ENCODE measurements around the gene ENTPD2.
"Not testable (repeated sequence)": the region's sequence is repeated elsewhere in the genome, so short reads cannot be mapped to it uniquely, and the experiment has no call there.

ENTPD2 gene

GRCh38 chr9:137015540-137015930 lies 38.3 kb downstream of the ENTPD2 start:
- no peak for DNase-seq (ENCODE audit: low read depth)

- DNase-seq (ENCODE audit: low read depth), result no peak
Observed at GRCh38 chr9:137014776-137015539, 38.9 kb downstream of the ENTPD2 start.

DNA sequence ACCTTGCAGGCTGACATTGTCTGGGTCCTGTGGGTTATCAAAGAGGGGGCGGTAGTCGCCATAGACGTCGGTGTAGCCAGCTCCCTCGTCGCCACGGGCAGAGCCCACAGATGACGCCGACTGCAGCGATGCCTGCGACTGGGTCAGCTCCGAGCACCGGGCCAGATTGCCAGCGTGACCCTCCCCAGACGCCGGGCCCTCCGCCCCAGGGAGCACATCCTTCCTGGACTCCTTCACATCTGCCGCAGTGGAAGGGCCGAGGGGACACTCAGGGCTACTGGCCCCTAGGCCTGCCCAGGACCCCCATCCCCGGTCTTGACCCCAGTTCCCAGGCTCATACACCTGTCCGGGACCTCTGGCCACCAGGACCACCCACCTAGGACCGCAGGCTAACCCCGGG lies 39.7 kb downstream of the ENTPD2 start:
- no peak for DNase-seq (ENCODE audit: low read depth)

GRCh38 chr9:137013571-137013940 lies 40.3 kb downstream of the ENTPD2 start:
- DNase-seq (ENCODE audit: low read depth), result no peak

GRCh38 chr9:137012694-137013570 lies 40.9 kb downstream of the ENTPD2 start:
- DNase-seq (ENCODE audit: low read depth), result no peak

DNA sequence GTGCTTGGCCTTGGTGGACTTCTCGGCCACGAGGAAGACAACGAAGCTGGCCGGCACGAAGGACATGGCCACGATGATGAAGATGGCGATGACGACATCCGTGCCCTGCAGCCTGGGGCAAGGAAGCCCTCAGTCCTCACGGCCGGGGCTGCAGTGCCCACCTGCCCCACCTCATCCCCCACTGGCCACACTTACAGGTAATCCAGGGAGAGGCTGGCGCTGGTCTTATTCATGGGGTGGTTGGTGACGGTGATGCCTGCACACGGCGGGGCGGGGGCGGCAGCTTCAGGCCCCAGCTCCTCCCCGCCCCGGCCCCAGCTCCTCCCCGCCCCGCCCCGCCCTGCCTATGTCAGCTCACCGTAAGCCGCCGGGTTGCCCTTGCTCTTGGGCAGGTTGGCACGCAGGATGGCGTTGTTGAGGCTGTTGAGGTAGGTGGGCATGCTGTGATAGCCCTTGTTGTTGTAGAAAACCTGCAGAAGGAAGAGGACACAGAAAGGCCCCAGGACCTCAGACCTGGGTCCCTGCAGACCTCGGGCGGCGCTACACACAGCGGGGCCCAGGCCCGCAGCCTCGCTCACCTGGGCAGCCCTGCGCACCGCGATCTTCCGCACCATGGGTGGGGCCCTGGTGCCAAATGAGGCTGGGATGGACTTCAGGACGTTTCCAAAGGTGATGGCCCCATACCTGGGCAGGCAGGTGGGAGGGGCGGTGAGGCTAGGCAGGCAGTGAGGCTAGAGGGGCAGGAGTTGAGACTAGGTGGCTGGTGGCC lies 41.8 kb downstream of the ENTPD2 start:
- DNase-seq (ENCODE audit: low read depth), result no peak

- no peak for DNase-seq (ENCODE audit: low read depth)
Observed at GRCh38 chr9:137011156-137011555, 42.7 kb downstream of the ENTPD2 start.

DNA sequence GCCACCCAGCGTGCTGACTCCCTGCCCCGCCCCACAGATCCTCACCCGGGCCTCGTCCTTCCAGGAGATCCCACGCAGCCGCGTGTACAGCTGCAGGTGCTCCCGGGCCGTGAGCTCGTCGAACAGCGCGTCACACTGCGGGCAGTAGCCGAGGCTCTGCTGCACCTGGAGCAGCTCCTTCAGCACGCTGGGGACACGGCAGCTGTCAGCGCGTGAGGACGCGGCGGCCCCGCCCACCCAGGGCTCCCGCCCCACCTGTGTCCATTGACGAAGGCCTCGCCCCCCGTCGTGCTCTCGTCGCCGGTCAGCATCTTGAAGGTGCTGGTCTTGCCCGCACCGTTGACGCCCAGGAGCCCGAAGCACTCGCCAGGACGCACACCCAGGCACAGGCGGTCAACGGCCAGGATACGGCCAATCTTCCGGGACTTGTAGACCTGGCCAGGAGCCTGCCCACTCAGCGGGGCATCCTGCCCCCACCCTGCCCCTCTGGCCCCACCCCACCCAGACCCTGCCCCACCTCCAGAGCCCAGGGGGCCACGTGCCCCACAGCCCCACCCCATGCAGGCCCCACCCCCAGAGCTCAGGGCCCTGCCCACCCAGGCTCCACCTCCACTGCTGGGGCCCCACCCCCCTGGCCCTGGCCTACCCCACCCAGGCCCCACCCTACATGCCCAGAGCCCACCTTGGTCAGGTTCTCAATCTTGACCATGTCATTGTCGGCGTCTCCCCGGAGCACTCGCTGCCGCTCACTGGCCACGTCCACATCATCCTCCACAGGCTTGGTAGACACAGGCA lies 43.7 kb downstream of the ENTPD2 start:
- DNase-seq (ENCODE audit: low read depth), result no peak

GRCh38 chr9:137009217-137009616 lies 44.6 kb downstream of the ENTPD2 start:
- no peak for DNase-seq (ENCODE audit: low read depth)

GRCh38 chr9:137008312-137008711 lies 45.5 kb downstream of the ENTPD2 start:
- no peak for DNase-seq (ENCODE audit: low read depth)

DNA sequence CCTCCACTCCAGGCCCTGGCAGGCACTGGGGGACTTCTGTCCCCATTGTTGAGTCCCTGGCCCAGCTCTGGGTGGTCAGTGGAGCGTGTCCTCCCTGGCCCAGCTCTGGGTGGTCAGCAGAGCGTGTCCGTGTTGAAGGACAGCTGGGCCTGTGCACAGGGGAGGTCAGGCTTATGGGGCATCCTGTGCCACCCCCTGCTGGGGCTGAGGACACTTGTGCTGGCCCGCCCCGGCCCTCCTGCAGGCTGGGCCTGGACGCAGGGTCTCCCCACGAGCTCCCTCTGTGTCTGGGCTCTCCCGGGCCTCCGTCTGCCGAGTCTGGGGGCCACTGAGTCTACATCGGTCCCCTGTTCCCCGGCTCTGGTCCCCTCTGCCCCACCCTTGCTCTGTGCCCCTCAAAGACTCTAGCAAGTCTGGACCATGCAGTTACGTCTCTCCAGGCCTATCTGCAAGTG lies 46.0 kb downstream of the ENTPD2 start:
- no peak for DNase-seq (ENCODE audit: low read depth)

- DNase-seq (ENCODE audit: low read depth), result no peak
Observed at GRCh38 chr9:137007108-137007815, 46.6 kb downstream of the ENTPD2 start.

DNA sequence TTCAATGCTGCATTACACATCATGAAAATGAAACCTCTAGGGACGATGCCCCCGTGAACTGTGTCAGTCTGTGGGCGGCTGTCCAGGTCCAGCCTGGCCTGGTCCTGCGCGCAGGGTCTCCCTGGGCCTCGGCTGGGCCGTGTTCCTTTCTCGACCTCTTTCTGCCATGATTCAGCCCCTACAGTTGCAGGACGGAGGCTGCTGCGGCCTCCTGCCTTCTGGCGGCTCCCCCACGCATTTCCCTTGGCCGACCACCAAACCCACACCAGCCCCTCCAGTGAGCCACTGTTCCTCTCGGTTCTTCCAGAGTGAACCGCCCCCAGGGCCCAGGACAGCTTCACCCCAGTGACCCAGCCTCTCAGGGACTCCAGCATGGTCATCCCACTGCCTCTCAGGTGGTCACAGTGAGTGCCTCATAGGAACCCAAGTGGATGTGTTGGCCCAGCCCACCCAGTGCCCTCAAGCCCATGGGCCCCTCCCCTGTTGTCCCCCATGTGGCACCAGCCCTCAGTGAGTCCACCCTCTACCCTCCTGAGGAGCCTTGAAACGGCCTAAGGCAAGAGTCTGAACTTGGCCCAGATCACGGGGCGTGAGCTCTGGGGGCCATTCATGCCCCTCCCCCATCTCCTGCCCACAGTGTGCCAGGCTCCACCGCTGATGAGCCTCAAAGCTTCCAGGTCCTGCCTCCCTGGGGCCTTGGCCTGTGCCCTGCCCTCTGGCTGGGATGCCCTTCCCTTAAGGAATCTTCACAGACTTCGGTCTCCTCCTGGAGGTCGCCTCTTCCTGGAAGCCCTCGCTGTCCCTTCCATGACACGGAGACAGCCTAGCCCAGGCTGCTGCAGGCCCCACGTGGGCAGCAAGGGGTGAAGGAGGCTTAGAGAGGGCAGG lies 47.5 kb downstream of the ENTPD2 start:
- no peak for DNase-seq (ENCODE audit: low read depth)

GRCh38 chr9:137004285-137004684 lies 49.6 kb downstream of the ENTPD2 start:
- not testable (repeated sequence) for DNase-seq (ENCODE audit: low read depth)

DNA sequence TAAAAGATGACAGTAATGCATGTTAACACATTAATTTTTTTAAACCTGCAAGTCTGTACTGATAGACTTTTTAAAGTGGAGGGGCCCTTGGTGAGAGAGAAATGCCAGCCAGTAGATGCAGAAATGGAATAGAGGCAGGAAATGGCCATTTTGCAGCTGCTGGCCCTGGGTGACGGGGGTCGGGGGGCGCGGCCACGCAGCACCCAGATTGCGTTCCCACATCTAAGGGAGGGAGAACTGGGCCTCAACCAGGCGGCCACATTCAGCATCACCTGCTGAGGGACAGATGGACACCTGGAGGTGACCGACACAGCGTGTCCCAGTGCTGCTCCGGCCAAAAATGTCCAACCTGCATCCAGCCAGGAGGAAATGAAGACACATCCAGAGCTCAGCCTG lies 51.2 kb downstream of the ENTPD2 start:
- DNase-seq (ENCODE audit: low read depth), result no peak

DNA sequence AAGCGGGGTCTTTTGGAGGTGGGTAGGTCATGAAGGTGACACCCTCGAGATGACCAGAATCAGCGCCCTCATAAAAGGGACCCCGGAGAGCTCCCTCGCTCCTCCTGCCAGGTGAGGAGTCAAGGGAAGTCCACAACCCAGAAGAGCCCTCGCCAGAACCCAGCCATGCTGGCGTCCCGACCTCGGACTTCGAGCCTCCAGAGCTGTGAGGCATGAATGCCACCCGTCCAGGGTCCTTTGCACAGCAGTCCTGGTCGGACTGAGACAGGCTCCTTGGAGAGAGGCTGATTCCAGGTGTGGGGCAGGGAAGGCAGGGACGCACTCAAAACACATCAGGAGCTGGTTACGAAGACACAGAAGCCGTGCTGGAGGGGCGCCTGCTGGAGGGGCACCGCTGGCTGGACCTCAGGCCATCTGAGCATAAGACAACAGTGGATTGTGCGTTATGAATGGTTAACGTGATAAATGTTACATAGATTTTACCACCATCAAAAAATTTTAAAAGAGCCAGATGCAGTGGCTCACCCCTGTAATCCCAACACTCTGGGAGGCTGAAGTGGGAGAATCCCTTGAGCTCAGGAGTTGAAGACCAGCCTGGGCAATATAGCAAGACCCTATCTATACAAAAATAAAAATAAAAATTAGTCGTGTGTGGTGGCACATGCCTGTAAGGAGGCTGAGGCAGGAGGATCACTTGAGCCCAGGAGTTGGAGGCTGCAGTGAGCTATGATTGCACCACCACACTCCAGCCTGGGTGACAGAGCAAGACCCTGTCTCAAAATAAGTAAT lies 51.8 kb downstream of the ENTPD2 start:
- DNase-seq (ENCODE audit: low read depth), result no peak

DNA sequence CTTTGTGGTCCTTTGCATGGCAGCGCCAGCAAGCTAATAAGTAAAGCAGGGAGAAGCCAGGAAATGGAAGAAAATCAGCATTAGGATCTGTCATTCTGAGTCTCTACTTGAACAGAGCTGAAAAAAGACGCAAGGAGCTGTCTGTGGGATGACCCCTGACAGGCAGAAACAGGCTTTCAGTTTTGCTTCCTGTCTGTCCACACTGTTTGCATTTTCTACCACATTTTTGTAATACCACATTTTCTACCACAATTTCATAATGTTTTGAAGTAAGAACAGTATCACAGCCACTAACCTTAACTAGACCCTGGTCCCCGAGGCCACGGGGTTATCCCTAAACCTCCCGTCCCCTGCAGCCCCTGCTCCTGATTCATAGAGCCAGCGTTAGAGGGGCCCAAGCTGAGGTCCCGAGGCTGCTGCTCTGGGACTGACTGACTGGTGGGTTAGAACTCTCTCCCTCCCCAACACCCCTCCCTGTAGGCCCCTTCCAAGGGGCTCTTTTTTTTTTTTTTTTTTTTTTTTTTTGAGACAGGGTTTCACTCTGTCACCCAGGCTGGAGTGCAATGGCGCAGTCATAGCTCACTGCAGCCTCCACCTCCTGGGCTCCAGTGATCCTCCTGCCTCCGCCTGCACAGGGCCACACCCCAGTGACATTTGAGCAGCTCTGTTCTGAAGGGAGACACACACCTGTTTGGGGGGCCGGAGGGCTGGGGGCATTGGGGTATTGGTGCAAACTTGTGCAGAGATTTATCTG lies 53.5 kb downstream of the ENTPD2 start:
- DNase-seq (ENCODE audit: low read depth), result no peak

All from stimulated activated CD4-positive, alpha-beta T cell treated with anti-CD3 and anti-CD28 coated beads, Interleukin-2, amount 100 ng/mL, for 4 hours (primary cell).